HG03575 (cell line): ENCODE results near the gene PTPRE.
"Not testable (repeated sequence)": the region's sequence is repeated elsewhere in the genome, so short reads cannot be mapped to it uniquely, and the experiment has no call there.

Source experiments
- ATAC-seq: cut with Tn5 transposase; IDR thresholded peaks from one replicate; pipeline ENCODE4 v1.9.1; 2021; ENCODE audit not compliant: unreplicated experiment, insufficient number of reproducible peaks, low FRiP score; ENCODE audit errors: extremely low read depth

The PTPRE gene

DNA sequence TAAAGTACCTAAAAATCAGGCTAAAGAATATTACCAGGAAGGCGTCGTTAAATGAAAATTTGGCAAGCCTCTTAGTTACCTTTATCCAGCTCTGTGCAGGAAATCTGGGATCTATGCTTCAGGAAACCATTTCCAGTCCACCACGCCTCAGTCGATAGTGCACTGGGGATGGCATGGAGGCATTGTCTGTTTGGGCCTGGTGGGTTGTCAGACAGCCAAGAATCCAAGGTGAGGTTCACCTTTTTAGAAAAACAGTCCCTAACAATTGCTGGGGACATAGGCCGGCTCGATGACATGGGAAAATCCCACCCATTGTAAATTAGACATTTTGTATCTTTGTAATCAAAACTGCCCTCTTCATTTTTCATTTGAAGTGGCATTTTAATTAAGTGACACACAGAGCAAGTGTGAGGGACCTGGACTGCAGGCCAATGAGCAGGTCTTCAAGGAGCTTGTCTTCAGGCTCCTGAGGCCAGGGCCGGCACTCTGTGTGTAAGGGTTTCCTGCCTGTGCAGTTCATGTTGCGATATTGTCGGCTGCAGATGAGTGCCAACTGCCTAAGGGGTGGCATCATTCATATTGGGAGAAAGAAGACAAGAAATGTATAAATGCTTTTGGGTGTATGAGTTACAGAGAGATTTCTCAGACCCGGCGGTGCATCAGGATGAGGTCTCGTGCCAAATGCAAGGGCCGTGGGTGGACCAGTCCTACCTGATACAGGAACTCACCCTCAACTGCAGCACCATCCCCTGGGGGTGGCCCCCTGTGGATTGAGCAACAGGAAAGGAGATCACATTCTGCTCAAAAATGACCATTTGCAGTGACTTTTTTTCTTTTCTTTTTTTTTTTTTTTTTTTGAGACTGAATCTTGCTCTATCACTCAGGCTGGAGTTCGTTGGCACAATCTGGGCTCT is 80.8 kb downstream of the PTPRE start:
- no peak for ATAC-seq

- no peak for ATAC-seq
Measured at GRCh38 chr10:127989481-127990012, 82.6 kb downstream of the PTPRE start.

DNA sequence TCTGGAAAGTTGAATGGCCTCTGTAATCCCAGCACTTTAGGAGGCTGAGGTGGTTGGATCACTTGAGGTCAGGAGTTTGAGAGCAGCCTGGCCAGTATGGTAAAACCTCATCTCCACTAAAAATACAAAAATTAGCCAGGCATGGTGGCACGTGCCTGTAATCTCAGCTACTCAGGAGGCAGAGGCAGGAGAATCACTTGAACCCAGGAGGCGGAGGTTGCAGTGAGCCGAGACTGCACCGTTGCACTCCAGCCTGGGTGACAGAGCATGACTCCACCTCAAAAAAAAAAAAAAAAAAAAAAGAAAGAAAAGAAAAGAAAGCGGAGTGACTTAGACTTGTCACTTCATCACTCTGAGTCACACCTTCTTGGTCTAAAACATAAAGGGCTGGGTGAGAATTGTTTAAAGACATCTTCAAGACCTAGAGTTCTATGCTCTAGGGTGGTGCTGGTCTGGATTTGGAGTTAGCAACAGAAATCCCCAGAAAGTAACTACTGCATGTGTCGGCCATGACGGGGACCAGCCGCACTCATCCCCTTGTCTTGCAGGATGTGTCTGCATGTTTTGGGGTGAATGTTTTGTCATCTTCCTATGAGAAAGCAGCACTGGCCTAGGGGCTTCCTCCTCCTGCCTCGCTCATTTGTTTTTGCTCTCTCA is 83.4 kb downstream of the PTPRE start:
- ATAC-seq: not testable (repeated sequence)

DNA sequence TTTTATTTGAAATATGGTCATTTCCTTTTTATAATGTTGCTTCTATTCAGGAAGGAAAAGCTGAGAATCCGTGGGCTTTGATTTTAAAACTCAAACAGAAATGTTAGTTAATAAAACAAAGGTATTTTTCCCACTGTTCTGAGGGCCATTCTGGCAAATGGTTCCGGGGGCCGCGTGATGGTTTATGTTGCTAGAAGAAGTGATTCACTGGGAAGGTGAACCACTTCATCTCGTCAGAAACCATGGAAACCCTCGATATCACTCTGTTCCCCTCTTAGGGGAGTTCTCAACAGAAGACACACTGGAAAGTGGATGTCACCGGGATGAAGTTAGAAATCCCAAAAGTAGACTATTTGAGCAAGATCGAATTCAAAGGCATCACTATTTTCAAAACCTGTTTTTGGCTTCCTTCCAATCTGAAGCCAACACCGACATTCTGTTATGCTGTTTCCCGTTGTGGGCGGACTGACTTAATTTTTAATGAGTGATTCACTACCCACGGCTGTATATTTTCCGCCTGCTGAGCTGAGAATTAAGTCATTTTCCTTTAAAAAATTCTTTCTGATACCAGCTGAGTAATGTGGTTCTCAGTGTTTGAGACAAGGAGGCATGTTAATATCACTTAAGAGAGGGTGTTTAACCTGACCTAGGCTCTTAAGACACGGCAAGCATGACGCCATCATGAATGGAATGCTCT is 84.1 kb downstream of the PTPRE start:
- ATAC-seq: no peak

- ATAC-seq: no peak
Measured at GRCh38 chr10:127991543-127992255, 84.8 kb downstream of the PTPRE start.

GRCh38 chr10:127992376-127992775 is 85.5 kb downstream of the PTPRE start:
- ATAC-seq: no peak

DNA sequence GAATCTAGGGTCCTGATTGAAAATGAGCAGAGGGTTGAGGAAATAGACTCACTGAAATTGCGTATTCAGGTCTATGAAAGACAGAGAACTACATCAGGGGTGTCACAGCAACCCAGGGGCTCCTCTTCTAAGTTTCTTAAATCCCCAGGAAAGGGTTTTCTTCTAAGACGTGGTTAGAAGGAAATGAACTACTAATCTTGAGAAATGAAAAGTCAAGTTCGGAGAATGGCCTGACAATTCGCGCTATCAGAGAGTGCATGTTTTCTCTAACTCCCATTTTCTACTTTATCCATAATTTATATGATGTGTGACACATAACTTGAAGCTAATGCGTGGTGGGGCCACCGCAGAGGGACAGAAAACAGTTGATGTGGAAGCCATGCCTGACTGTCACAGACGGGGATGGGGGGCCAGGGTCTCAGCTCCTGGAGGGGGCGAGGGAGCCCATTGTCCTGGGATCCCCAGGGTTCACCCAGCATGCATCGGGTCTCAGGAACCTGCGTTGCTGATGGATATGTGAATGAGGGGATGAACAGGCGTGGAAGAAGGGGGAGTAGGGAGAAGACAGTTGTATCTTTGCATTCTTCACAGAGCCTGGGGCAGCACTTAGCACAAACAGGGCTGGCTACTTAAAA is 86.3 kb downstream of the PTPRE start:
- ATAC-seq: no peak

- no peak for ATAC-seq
Measured at GRCh38 chr10:127995939-127996338, 89.0 kb downstream of the PTPRE start.

DNA sequence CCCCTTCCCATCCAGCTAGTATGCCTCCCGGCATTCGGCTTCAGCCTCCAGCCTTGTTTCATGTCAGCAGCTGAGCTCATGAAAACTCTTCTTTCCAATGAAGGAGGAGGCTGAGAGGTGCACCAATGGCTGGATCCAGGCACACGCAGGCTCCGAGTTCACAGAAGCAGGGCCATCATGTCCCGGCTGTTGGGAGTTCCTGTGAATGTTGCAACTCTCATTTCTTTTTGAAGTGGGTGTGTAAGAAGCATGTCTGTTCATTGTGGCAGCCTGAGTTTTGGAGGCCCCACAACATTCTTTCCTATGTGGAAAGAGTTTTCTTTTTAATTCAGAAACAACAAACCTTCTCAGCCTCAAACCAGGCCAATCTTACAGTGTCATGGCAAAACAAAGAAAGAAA is 89.7 kb downstream of the PTPRE start:
- no peak for ATAC-seq

- no peak for ATAC-seq
Measured at GRCh38 chr10:127997271-127997670, 90.4 kb downstream of the PTPRE start.

- no peak for ATAC-seq
Measured at GRCh38 chr10:127997937-127998336, 91.0 kb downstream of the PTPRE start.

GRCh38 chr10:127998501-127999144 is 91.7 kb downstream of the PTPRE start:
- no peak for ATAC-seq

- no peak for ATAC-seq
Measured at GRCh38 chr10:127999297-128000129, 92.6 kb downstream of the PTPRE start.

DNA sequence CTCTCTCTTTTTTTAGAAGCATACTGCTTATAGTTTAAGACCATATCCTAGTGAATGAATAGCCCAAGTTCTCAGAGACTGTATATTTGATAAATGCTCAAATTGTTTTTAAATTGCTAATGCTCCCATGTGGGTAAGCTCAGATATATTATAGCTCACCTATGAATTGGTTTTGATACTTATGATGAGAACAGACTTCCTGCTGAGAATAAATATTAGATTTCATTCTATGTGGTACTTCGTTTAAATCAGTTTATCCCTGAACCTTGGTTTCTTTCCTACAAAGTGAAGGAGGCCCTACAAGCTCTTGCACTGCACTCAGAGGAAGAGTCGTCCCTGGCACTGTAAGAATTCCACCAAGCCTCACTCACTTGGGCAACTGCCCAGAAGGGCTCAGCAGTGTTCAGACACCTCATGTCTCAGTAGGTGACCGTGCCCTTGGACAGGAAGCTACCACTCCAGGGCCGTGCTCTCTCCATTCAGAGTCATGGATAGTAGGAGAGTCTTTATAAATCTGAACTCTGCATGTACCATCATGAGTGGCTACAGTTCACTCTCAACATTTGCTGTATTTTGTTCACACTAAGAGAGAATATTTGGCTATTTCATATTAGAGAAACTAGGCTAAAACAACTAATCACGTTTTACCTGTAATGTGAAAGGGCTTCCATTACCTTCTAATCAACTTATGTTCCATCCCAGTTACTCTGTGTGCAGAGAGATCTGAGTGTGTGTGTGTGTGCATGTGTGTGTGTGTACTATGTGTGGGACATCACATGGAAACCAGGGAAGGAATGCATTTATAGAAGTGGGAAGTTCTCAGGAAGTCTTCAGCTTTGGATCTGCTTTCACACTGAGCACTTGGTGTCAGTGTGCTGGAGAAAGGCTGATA is 93.8 kb downstream of the PTPRE start:
- ATAC-seq: no peak

- ATAC-seq: no peak
Measured at GRCh38 chr10:128001363-128001745, 94.5 kb downstream of the PTPRE start.

- no peak for ATAC-seq
Measured at GRCh38 chr10:128001849-128002248, 94.9 kb downstream of the PTPRE start.
